GM12892 (cell line): ENCODE measurements around the gene MYH8.

ENCODE experiments used
- POLR2A ChIP-seq: IDR thresholded peaks from 2 replicates; pipeline ENCODE4 v1.6.1; 2011; ENCODE audit warnings: low read depth, low read length, control low read depth
- POLR2AphosphoS5 ChIP-seq: IDR thresholded peaks from 2 replicates; pipeline ENCODE4 v1.6.1; 2011; ENCODE audit warnings: low read depth, low read length, control low read depth
- TAF1 ChIP-seq: IDR thresholded peaks from 2 replicates; pipeline ENCODE4 v1.6.1; 2011; ENCODE audit warnings: low read depth, mild to moderate bottlenecking, control low read depth, low read length, borderline replicate concordance

GRCh38 chr17:10421900-10422542 lies at the start of gene MYH8:
- TF ChIP-seq POLR2AphosphoS5 (no peak), POLR2A (no peak), TAF1 (no peak)
